Measurements from ENCODE around the gene ISG15. TPM values are rescaled to one million over a fixed set of nuclear protein-coding genes. Genes with fewer than 3 reads are reported as not detected.
A peak's percentile ranks its signal among the peaks of the same experiment; 100 is the strongest.

The ISG15 gene
- total RNA-seq, 2 donors from 2014 or later = 46.6 to 48.4 TPM

GRCh38 chr1:995665-996633 lies 17.3 kb upstream of the ISG15 start:
- DNase-seq = peak; percentile 75
- no peak overlapping the region for H3K4me3 ChIP-seq (ENCODE audit: low read length)
- peaks cover 15% of the 10 kb centered on the region for H3K9me3 ChIP-seq (ENCODE audit: control insufficient read depth, low read length)
- no peaks in the 10 kb centered on the region for H3K4me1 ChIP-seq (ENCODE audit: control insufficient read depth, insufficient read depth, low read length)
- TF ChIP-seq CTCF (conservative IDR thresholded peaks at IDR 0.05) = no peak
- H3K9ac ChIP-seq (ENCODE audit: extremely low read depth, low read length, poor library complexity, severe bottlenecking) = no peak overlapping the region
- H3K36me3 ChIP-seq (ENCODE audit: control insufficient read depth, insufficient read depth, low read length) = no peaks in the 10 kb centered on the region
- Mint-ChIP-seq H3K27ac (no peak overlapping the region), H3K27me3 (ENCODE audit: insufficient read depth) (peaks cover 79% of the 10 kb centered on the region), H3K36me3 (ENCODE audit: low read depth) (no peaks in the 10 kb centered on the region), H3K9me3 (peaks cover 18% of the 10 kb centered on the region), H3K4me3 (no peak overlapping the region), H3K4me1 (peaks cover 3% of the 10 kb centered on the region)
- peaks cover 34% of the 10 kb centered on the region for H3K27me3 ChIP-seq (ENCODE audit: control insufficient read depth, insufficient read depth, low read length, poor library complexity, severe bottlenecking)
- 69 to 81% methylated on average over 11 to 26 of the region's 30 CpGs for WGBS, 2 experiments (ENCODE audit: insufficient coverage in 1 of 2, insufficient read length in 1 of 2)
- H3K27ac ChIP-seq (ENCODE audit: low read depth, low read length) = no peak overlapping the region

DNA sequence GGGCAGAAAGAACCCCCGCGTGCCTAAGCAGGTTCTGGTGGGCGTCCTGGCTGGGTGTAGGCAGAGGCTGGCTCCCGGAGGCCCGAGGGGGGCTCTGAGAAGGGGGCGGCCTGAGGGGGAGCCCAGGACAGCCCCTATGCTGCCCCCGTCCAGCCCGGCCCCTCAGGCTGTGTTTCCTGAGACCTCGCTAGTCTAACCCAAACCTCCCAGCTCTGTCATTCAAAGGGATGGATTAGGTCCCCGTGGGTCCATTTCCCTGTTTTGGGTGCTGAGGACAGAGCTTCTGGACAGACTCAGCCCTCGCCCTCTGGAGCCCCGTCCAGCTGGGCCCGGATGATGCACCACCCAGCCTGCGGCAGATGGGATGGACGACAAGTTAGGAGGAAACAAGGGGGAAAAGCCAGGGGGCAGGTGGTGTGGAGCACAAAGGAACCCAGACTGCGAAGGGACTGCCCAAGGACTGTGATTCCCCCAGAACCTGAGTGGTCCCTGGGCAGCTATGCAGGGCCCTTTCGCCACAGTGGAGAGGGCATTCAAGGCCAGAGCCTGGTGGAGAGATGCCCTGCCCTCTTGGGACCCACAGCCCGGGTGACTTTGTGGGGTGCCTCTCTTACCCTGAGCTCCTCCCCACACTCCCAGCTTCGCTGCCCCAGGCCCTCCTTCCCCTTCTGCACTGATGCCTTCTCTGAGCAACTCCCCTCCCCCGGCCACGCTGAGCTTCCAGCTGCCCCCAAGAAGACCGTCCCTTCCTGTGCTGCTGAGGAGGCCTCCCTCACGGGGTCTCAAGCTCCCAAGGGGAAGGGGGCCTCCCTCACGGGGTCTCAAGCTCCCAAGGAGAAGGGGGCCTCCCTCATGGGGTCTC lies 16.2 kb upstream of the ISG15 start:
- peak overlapping the region; percentile 72 for H3K4me3 ChIP-seq (ENCODE audit: low read length)
- Mint-ChIP-seq H3K36me3 (ENCODE audit: low read depth) (no peaks in the 10 kb centered on the region), H3K4me1 (peaks cover 3% of the 10 kb centered on the region), H3K27ac (no peak overlapping the region), H3K4me3 (no peak overlapping the region), H3K9me3 (peaks cover 7% of the 10 kb centered on the region), H3K27me3 (ENCODE audit: insufficient read depth) (peaks cover 75% of the 10 kb centered on the region)
- peak overlapping the region; percentile 5 for H3K9ac ChIP-seq (ENCODE audit: extremely low read depth, low read length, poor library complexity, severe bottlenecking)
- TF ChIP-seq CTCF (conservative IDR thresholded peaks at IDR 0.05) = no peak
- peak overlapping the region; percentile 60 for H3K27ac ChIP-seq (ENCODE audit: low read depth, low read length)
- H3K4me1 ChIP-seq (ENCODE audit: control insufficient read depth, insufficient read depth, low read length) = no peaks in the 10 kb centered on the region
- peak; percentile 76 for DNase-seq
- no peaks in the 10 kb centered on the region for H3K36me3 ChIP-seq (ENCODE audit: control insufficient read depth, insufficient read depth, low read length)
- H3K27me3 ChIP-seq (ENCODE audit: control insufficient read depth, insufficient read depth, low read length, poor library complexity, severe bottlenecking) = peaks cover 29% of the 10 kb centered on the region
- 67 to 77% methylated on average over 15 to 24 of the region's 24 CpGs for WGBS, 2 experiments (ENCODE audit: insufficient coverage in 1 of 2, insufficient read length in 1 of 2)
- H3K9me3 ChIP-seq (ENCODE audit: control insufficient read depth, low read length) = peaks cover 8% of the 10 kb centered on the region

GRCh38 chr1:997713-997992 lies 15.6 kb upstream of the ISG15 start:
- peak overlapping the region; percentile 72 for H3K4me3 ChIP-seq (ENCODE audit: low read length)
- H3K9me3 ChIP-seq (ENCODE audit: control insufficient read depth, low read length) = peaks cover 3% of the 10 kb centered on the region
- H3K27ac ChIP-seq (ENCODE audit: low read depth, low read length) = peak overlapping the region; percentile 60
- no peak for TF ChIP-seq CTCF (conservative IDR thresholded peaks at IDR 0.05)
- peak overlapping the region; percentile 5 for H3K9ac ChIP-seq (ENCODE audit: extremely low read depth, low read length, poor library complexity, severe bottlenecking)
- H3K4me1 ChIP-seq (ENCODE audit: control insufficient read depth, insufficient read depth, low read length) = no peaks in the 10 kb centered on the region
- peak; percentile 67 for DNase-seq
- Mint-ChIP-seq H3K27ac (no peak overlapping the region), H3K9me3 (peaks cover 4% of the 10 kb centered on the region), H3K4me3 (no peak overlapping the region), H3K27me3 (ENCODE audit: insufficient read depth) (peaks cover 75% of the 10 kb centered on the region), H3K4me1 (peaks cover 3% of the 10 kb centered on the region), H3K36me3 (ENCODE audit: low read depth) (no peaks in the 10 kb centered on the region)
- no peaks in the 10 kb centered on the region for H3K36me3 ChIP-seq (ENCODE audit: control insufficient read depth, insufficient read depth, low read length)
- peaks cover 25% of the 10 kb centered on the region for H3K27me3 ChIP-seq (ENCODE audit: control insufficient read depth, insufficient read depth, low read length, poor library complexity, severe bottlenecking)
- 77% methylated on average over 3 of the region's 3 CpGs; no CpG with 5 or more reads in 1 of the 2 experiments for WGBS, 2 experiments (ENCODE audit: insufficient coverage in 1 of 2, insufficient read length in 1 of 2)

Measured in endodermal cell (in vitro differentiated cells).